Measurements from ENCODE around the gene ST3GAL3.

DNA sequence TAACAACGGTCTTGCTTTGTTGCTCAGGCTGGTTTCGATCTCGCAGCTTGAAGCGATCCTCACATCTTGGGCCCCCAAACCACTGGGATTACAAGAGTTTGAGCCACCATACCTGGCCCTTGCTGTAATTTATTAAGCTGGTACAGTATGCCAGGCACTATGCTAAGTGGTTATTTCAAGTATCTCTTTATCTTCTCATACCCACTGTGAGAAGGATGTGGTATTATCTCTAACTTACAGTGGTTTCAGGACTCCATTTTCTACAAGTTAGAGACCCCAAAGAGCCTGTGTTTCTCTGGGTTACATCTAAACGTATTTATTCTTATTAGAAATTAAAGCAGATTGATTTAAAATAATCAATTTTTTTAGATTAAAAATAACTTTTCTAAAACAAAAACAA is 8.1 kb upstream of the ST3GAL3 start:
- TF ChIP-seq, protein P1, sequence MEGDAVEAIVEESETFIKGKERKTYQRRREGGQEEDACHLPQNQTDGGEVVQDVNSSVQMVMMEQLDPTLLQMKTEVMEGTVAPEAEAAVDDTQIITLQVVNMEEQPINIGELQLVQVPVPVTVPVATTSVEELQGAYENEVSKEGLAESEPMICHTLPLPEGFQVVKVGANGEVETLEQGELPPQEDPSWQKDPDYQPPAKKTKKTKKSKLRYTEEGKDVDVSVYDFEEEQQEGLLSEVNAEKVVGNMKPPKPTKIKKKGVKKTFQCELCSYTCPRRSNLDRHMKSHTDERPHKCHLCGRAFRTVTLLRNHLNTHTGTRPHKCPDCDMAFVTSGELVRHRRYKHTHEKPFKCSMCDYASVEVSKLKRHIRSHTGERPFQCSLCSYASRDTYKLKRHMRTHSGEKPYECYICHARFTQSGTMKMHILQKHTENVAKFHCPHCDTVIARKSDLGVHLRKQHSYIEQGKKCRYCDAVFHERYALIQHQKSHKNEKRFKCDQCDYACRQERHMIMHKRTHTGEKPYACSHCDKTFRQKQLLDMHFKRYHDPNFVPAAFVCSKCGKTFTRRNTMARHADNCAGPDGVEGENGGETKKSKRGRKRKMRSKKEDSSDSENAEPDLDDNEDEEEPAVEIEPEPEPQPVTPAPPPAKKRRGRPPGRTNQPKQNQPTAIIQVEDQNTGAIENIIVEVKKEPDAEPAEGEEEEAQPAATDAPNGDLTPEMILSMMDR (IDR thresholded peaks at IDR 0.05): no peak
- TF ChIP-seq POLR2A (IDR thresholded peaks at IDR 0.05): no peak

Measured in right lobe of liver (tissue), 4 donors.